Measurements from ENCODE around the gene FOCAD.

The FOCAD gene

GRCh38 chr9:20701060-20701459 lies 17.0 kb downstream of the FOCAD start:
- Histone ChIP-seq H3K4me3 (ENCODE audit: low read length in 2 of 2) (no peak overlapping the region), H3K9ac (ENCODE audit: low read depth in 1 of 2, low read length in 2 of 2) (no peak overlapping the region), H3K9me3 (ENCODE audit: control insufficient read depth in 2 of 2, low read length in 2 of 2) (no peaks in the 10 kb centered on the region), H3K4me1 (ENCODE audit: control insufficient read depth in 2 of 2, insufficient read depth in 2 of 2, low read length in 2 of 2) (peaks cover 0 to 5% of the 10 kb centered on the region in 2 donors), H3K27ac (ENCODE audit: low read depth in 2 of 2, low read length in 2 of 2) (no peak overlapping the region), H3K36me3 (ENCODE audit: control insufficient read depth in 2 of 2, insufficient read depth in 2 of 2, low read length in 2 of 2) (no peaks in the 10 kb centered on the region), H3K27me3 (ENCODE audit: control insufficient read depth in 2 of 2, insufficient read depth in 2 of 2, low read length in 2 of 2) (no peaks in the 10 kb centered on the region)

DNA sequence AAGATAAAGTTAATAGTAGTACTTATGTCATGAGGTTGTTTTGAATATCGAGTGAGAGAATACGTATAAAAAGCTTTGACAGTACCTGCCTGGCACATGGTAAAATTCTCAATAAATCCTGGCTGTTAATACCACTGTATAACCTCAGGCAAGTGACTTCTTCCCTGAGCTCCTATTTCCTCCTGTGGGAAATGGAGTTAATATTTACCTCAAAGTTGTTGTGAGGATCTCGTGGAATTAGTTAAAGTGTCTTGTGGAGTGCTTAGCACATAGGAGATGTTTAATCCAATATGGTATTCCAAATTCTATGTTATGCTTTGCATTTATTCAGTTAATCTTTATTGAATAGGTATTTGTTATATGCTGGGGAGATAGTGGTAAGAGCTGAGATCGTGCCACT lies 18.5 kb downstream of the FOCAD start:
- H3K9me3 ChIP-seq (ENCODE audit: control insufficient read depth in 2 of 2, low read length in 2 of 2): no peaks in the 10 kb centered on the region
- H3K27ac ChIP-seq (ENCODE audit: low read depth in 2 of 2, low read length in 2 of 2): no peak overlapping the region
- no peak overlapping the region for H3K4me3 ChIP-seq (ENCODE audit: low read length in 2 of 2)
- H3K27me3 ChIP-seq (ENCODE audit: control insufficient read depth in 2 of 2, insufficient read depth in 2 of 2, low read length in 2 of 2): no peaks in the 10 kb centered on the region
- H3K36me3 ChIP-seq (ENCODE audit: control insufficient read depth in 2 of 2, insufficient read depth in 2 of 2, low read length in 2 of 2): no peaks in the 10 kb centered on the region
- H3K4me1 ChIP-seq (ENCODE audit: control insufficient read depth in 2 of 2, insufficient read depth in 2 of 2, low read length in 2 of 2): peaks cover 0 to 5% of the 10 kb centered on the region in 2 donors
- no peak overlapping the region for H3K9ac ChIP-seq (ENCODE audit: low read depth in 1 of 2, low read length in 2 of 2)

- Histone ChIP-seq H3K4me1 (ENCODE audit: control insufficient read depth in 2 of 2, insufficient read depth in 2 of 2, low read length in 2 of 2) (peaks cover 0 to 5% of the 10 kb centered on the region in 2 donors), H3K27me3 (ENCODE audit: control insufficient read depth in 2 of 2, insufficient read depth in 2 of 2, low read length in 2 of 2) (no peaks in the 10 kb centered on the region), H3K27ac (ENCODE audit: low read depth in 2 of 2, low read length in 2 of 2) (no peak overlapping the region), H3K36me3 (ENCODE audit: control insufficient read depth in 2 of 2, insufficient read depth in 2 of 2, low read length in 2 of 2) (no peaks in the 10 kb centered on the region), H3K4me3 (ENCODE audit: low read length in 2 of 2) (no peak overlapping the region), H3K9ac (ENCODE audit: low read depth in 1 of 2, low read length in 2 of 2) (no peak overlapping the region), H3K9me3 (ENCODE audit: control insufficient read depth in 2 of 2, low read length in 2 of 2) (no peaks in the 10 kb centered on the region)
These were observed 19.1 kb downstream of the FOCAD start for GRCh38 chr9:20703146-20703545.

DNA sequence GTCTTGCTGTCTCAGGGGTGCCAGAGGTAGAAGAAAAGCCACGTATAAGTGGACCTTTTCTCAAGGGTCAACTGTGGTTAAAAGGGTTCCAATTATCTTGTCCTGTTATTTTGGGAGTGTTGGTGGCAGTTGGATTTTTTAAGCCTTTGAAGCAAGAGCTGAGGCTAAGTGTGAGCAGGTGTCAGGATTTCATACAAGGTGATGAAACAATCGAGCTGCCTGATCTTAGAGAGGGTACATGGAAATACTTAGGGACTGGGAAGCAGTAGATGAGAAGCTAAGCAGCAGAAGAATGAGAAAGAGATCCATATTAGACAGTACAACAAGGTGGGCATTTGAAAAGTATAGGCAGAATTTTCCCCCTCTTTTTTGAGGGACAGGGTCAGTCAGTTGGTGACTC lies 23.6 kb downstream of the FOCAD start:
- no peaks in the 10 kb centered on the region for H3K4me1 ChIP-seq (ENCODE audit: control insufficient read depth in 2 of 2, insufficient read depth in 2 of 2, low read length in 2 of 2)
- H3K27ac ChIP-seq (ENCODE audit: low read depth in 2 of 2, low read length in 2 of 2): no peak overlapping the region
- H3K36me3 ChIP-seq (ENCODE audit: control insufficient read depth in 2 of 2, insufficient read depth in 2 of 2, low read length in 2 of 2): no peaks in the 10 kb centered on the region
- H3K4me3 ChIP-seq (ENCODE audit: low read length in 2 of 2): no peak overlapping the region
- H3K9me3 ChIP-seq (ENCODE audit: control insufficient read depth in 2 of 2, low read length in 2 of 2): no peaks in the 10 kb centered on the region
- no peaks in the 10 kb centered on the region for H3K27me3 ChIP-seq (ENCODE audit: control insufficient read depth in 2 of 2, insufficient read depth in 2 of 2, low read length in 2 of 2)
- no peak overlapping the region for H3K9ac ChIP-seq (ENCODE audit: low read depth in 1 of 2, low read length in 2 of 2)

- Histone ChIP-seq H3K4me3 (ENCODE audit: low read length in 2 of 2) (no peak overlapping the region), H3K9me3 (ENCODE audit: control insufficient read depth in 2 of 2, low read length in 2 of 2) (no peaks in the 10 kb centered on the region), H3K9ac (ENCODE audit: low read depth in 1 of 2, low read length in 2 of 2) (no peak overlapping the region), H3K36me3 (ENCODE audit: control insufficient read depth in 2 of 2, insufficient read depth in 2 of 2, low read length in 2 of 2) (no peaks in the 10 kb centered on the region), H3K4me1 (ENCODE audit: control insufficient read depth in 2 of 2, insufficient read depth in 2 of 2, low read length in 2 of 2) (no peaks in the 10 kb centered on the region), H3K27me3 (ENCODE audit: control insufficient read depth in 2 of 2, insufficient read depth in 2 of 2, low read length in 2 of 2) (no peaks in the 10 kb centered on the region), H3K27ac (ENCODE audit: low read depth in 2 of 2, low read length in 2 of 2) (no peak overlapping the region)
These were observed 29.1 kb downstream of the FOCAD start for GRCh38 chr9:20713172-20713571.

GRCh38 chr9:20714442-20715415 lies 30.7 kb downstream of the FOCAD start:
- H3K36me3 ChIP-seq (ENCODE audit: control insufficient read depth in 2 of 2, insufficient read depth in 2 of 2, low read length in 2 of 2): no peaks in the 10 kb centered on the region
- no peak overlapping the region for H3K4me3 ChIP-seq (ENCODE audit: low read length in 2 of 2)
- H3K9me3 ChIP-seq (ENCODE audit: control insufficient read depth in 2 of 2, low read length in 2 of 2): no peaks in the 10 kb centered on the region
- no peaks in the 10 kb centered on the region for H3K4me1 ChIP-seq (ENCODE audit: control insufficient read depth in 2 of 2, insufficient read depth in 2 of 2, low read length in 2 of 2)
- no peaks in the 10 kb centered on the region for H3K27me3 ChIP-seq (ENCODE audit: control insufficient read depth in 2 of 2, insufficient read depth in 2 of 2, low read length in 2 of 2)
- H3K27ac ChIP-seq (ENCODE audit: low read depth in 2 of 2, low read length in 2 of 2): no peak overlapping the region
- H3K9ac ChIP-seq (ENCODE audit: low read depth in 1 of 2, low read length in 2 of 2): no peak overlapping the region

- Histone ChIP-seq H3K9ac (ENCODE audit: low read depth in 1 of 2, low read length in 2 of 2) (no peak overlapping the region), H3K36me3 (ENCODE audit: control insufficient read depth in 2 of 2, insufficient read depth in 2 of 2, low read length in 2 of 2) (peaks cover 6 to 7% of the 10 kb centered on the region in 2 donors), H3K27ac (ENCODE audit: low read depth in 2 of 2, low read length in 2 of 2) (no peak overlapping the region), H3K4me1 (ENCODE audit: control insufficient read depth in 2 of 2, insufficient read depth in 2 of 2, low read length in 2 of 2) (peaks cover 0 to 4% of the 10 kb centered on the region in 2 donors), H3K4me3 (ENCODE audit: low read length in 2 of 2) (no peak overlapping the region), H3K9me3 (ENCODE audit: control insufficient read depth in 2 of 2, low read length in 2 of 2) (no peaks in the 10 kb centered on the region), H3K27me3 (ENCODE audit: control insufficient read depth in 2 of 2, insufficient read depth in 2 of 2, low read length in 2 of 2) (no peaks in the 10 kb centered on the region)
These were observed 38.2 kb downstream of the FOCAD start for GRCh38 chr9:20722221-20722620.

DNA sequence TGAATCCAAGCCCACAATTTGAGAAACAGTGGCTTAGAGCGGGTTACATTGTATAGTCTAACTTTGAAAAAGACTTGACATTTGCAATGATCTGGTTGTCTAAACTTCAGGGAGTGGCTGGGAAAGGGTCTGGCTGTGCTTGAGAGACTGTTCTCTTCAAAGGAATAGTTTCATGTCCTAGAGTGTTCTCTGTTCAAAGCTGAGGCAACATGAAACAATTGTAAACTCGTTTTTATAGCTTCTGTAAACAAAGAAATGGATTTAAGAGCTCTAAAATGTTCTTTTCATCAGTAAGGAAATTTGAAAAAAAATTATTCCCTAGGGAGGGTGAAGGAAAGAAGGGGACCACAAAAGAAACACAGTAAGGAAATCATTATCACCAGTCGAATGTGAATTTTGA lies 41.6 kb downstream of the FOCAD start:
- Histone ChIP-seq H3K9ac (ENCODE audit: low read depth in 1 of 2, low read length in 2 of 2) (no peak overlapping the region), H3K27me3 (ENCODE audit: control insufficient read depth in 2 of 2, insufficient read depth in 2 of 2, low read length in 2 of 2) (no peaks in the 10 kb centered on the region), H3K4me1 (ENCODE audit: control insufficient read depth in 2 of 2, insufficient read depth in 2 of 2, low read length in 2 of 2) (peaks cover 0 to 4% of the 10 kb centered on the region in 2 donors), H3K4me3 (ENCODE audit: low read length in 2 of 2) (no peak overlapping the region), H3K27ac (ENCODE audit: low read depth in 2 of 2, low read length in 2 of 2) (no peak overlapping the region), H3K36me3 (ENCODE audit: control insufficient read depth in 2 of 2, insufficient read depth in 2 of 2, low read length in 2 of 2) (peaks cover 2 to 6% of the 10 kb centered on the region in 2 donors), H3K9me3 (ENCODE audit: control insufficient read depth in 2 of 2, low read length in 2 of 2) (no peaks in the 10 kb centered on the region)

DNA sequence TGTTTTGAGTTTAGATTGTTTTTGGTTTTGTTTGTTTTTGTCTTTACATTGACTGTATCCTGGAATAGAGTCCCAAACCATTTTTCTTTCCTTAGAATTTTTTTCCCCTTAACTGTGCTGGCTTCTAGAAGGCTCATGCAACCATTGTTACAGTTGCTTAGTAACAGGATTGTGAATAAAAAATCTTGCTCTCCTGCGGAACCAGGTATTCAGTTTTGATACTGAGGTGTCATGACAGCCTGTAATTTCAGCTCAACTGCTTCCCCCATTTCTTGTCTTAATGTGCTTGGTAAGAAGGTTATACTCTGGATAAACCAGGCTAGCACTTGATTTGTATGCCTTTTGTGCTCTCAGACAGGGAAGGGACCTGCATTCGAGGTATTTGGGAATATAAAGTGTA lies 42.1 kb downstream of the FOCAD start:
- Histone ChIP-seq H3K27ac (ENCODE audit: low read depth in 2 of 2, low read length in 2 of 2) (no peak overlapping the region), H3K4me3 (ENCODE audit: low read length in 2 of 2) (no peak overlapping the region), H3K9ac (ENCODE audit: low read depth in 1 of 2, low read length in 2 of 2) (no peak overlapping the region), H3K4me1 (ENCODE audit: control insufficient read depth in 2 of 2, insufficient read depth in 2 of 2, low read length in 2 of 2) (peaks cover 0 to 4% of the 10 kb centered on the region in 2 donors), H3K36me3 (ENCODE audit: control insufficient read depth in 2 of 2, insufficient read depth in 2 of 2, low read length in 2 of 2) (peaks cover 2 to 5% of the 10 kb centered on the region in 2 donors), H3K9me3 (ENCODE audit: control insufficient read depth in 2 of 2, low read length in 2 of 2) (no peaks in the 10 kb centered on the region), H3K27me3 (ENCODE audit: control insufficient read depth in 2 of 2, insufficient read depth in 2 of 2, low read length in 2 of 2) (no peaks in the 10 kb centered on the region)

GRCh38 chr9:20728493-20729220 lies 44.6 kb downstream of the FOCAD start:
- no peak overlapping the region for H3K27ac ChIP-seq (ENCODE audit: low read depth in 2 of 2, low read length in 2 of 2)
- no peak overlapping the region for H3K4me3 ChIP-seq (ENCODE audit: low read length in 2 of 2)
- H3K36me3 ChIP-seq (ENCODE audit: control insufficient read depth in 2 of 2, insufficient read depth in 2 of 2, low read length in 2 of 2): peaks cover 0 to 7% of the 10 kb centered on the region in 2 donors
- no peak overlapping the region for H3K9ac ChIP-seq (ENCODE audit: low read depth in 1 of 2, low read length in 2 of 2)
- H3K27me3 ChIP-seq (ENCODE audit: control insufficient read depth in 2 of 2, insufficient read depth in 2 of 2, low read length in 2 of 2): no peaks in the 10 kb centered on the region
- no peaks in the 10 kb centered on the region for H3K9me3 ChIP-seq (ENCODE audit: control insufficient read depth in 2 of 2, low read length in 2 of 2)
- H3K4me1 ChIP-seq (ENCODE audit: control insufficient read depth in 2 of 2, insufficient read depth in 2 of 2, low read length in 2 of 2): peaks cover 0 to 4% of the 10 kb centered on the region in 2 donors
